Measurements from ENCODE around the gene FAM168A. TPM values are rescaled to one million over a fixed set of nuclear protein-coding genes. Genes with fewer than 3 reads are reported as not detected.
A peak's percentile ranks its signal among the peaks of the same experiment; 100 is the strongest.

Gene FAM168A, protein sequence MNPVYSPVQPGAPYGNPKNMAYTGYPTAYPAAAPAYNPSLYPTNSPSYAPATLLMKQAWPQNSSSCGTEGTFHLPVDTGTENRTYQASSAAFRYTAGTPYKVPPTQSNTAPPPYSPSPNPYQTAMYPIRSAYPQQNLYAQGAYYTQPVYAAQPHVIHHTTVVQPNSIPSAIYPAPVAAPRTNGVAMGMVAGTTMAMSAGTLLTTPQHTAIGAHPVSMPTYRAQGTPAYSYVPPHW
- 10 to 100 TPM; 27.4 to 39.8 (median 30.4) TPM for total RNA-seq
- total RNA-seq (2013) = 15.9 TPM

DNA sequence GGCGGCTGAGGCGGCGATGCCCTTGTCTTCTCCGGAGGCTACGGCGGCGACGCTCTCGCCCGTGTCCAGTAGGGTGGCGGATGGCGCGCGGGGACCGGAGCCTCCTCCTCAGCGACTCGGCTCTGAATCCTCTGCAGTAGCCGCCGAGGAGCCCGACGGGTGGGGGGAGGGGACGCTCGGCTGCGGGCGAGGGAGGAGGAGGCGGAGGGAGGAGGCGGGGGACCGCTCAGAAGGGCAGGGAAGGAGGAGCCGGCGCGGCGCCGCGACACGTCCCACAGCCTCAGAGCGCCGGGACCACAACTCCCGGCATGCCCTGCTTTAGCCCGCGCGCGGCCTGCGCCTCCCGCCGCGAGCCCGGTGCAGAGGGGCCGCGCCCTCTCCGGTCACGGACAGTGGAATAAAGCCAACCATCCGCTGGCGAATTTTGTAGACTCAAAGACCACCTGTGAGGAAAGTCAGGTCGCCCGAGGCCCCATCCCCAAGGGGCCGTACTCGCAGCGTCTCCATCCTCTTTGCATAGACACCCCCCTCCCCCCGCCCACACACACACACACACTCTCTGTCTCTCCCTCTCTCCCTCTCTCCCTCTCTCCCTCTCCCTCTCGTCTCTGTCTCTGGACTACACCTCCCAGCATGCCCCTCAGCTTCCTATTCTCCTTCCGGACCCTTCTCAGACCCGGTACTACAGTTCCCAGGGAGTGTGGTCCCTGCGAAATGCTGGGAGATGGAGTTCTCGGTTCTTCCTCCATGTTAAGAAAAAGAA lies at the start of gene FAM168A:
Gene FAM168A, minus strand, starts transcription at position 157 of the 763 bp plus-strand sequence. CDS start 129,638 bp downstream, outside the sequence.
- H3K4me3 ChIP-seq (ENCODE audit: low read length) = peak within 1 kb of the TSS; percentile 93
- no peaks in the 10 kb centered on the region for H3K9me3 ChIP-seq (ENCODE audit: control insufficient read depth, insufficient read depth, low read length)
- H3K27me3 ChIP-seq (ENCODE audit: control insufficient read depth, insufficient read depth, low read length) = no peaks in the 10 kb centered on the region
- H3K4me1 ChIP-seq (ENCODE audit: control insufficient read depth, insufficient read depth, low read length) = peaks cover 15% of the 10 kb centered on the region
- ATAC-seq = peak; percentile 94 to 98 (median 95)
- no peaks in the 10 kb centered on the region for H3K36me3 Mint-ChIP-seq
- TF ChIP-seq, protein P1, sequence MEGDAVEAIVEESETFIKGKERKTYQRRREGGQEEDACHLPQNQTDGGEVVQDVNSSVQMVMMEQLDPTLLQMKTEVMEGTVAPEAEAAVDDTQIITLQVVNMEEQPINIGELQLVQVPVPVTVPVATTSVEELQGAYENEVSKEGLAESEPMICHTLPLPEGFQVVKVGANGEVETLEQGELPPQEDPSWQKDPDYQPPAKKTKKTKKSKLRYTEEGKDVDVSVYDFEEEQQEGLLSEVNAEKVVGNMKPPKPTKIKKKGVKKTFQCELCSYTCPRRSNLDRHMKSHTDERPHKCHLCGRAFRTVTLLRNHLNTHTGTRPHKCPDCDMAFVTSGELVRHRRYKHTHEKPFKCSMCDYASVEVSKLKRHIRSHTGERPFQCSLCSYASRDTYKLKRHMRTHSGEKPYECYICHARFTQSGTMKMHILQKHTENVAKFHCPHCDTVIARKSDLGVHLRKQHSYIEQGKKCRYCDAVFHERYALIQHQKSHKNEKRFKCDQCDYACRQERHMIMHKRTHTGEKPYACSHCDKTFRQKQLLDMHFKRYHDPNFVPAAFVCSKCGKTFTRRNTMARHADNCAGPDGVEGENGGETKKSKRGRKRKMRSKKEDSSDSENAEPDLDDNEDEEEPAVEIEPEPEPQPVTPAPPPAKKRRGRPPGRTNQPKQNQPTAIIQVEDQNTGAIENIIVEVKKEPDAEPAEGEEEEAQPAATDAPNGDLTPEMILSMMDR (IDR thresholded peaks at IDR 0.05) = no peak
- peaks cover 33% of the 10 kb centered on the region in 2 donors for H3K4me1 Mint-ChIP-seq
- WGBS (ENCODE audit: insufficient coverage) = under 1% methylated on average over 63 of the region's 64 CpGs
- peak within 1 kb of the TSS; percentile 86 for H3K27ac ChIP-seq (ENCODE audit: low read length)
- peak within 1 kb of the TSS; percentile 90 for H3K27ac Mint-ChIP-seq
- no peaks in the 10 kb centered on the region for H3K9me3 Mint-ChIP-seq
- intact Hi-C loops (cut with micrococcal nuclease) = no loop called here
- H3K4me3 Mint-ChIP-seq = peak within 1 kb of the TSS; percentile 97
- H3K36me3 ChIP-seq (ENCODE audit: control insufficient read depth, insufficient read depth, low read length) = no peaks in the 10 kb centered on the region
- DNase-seq = peak; percentile 81 to 97
- no peaks in the 10 kb centered on the region for H3K27me3 Mint-ChIP-seq (ENCODE audit: low read depth in 2 of 2)

DNA sequence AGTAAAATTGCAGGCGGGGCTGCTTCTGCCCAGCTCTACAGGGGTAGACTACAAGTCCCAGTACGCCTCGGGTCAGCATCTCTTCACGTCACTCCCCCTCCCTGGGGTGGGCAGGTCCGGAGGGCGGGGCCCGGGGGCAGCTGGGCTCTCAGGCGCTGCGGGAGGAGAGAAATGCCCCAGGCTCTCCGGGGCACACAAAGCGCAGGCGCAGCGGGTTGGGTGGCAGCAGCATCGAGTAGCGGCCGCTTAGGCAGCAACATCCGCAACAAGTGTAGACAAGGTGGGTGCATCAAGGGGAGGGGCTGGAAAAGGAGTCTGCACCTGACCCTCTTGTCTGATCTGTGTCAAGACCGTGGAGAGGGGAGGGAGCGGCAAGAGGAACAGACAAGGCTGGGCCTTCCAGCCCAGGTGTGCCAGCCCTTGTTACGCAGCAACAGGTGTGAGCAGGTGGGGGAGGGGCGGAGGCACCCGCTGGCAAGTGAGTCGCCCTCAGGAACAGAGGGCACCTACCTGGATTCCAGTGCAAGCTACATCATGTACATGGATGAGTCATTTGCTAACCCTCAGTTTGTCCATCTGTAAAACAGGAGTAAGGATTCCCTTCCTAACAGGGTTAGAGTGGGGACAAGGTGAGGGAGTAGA lies 49.7 kb upstream of the FAM168A start:
- Mint-ChIP-seq H3K27me3 (ENCODE audit: low read depth in 2 of 2) (peaks cover 0 to 10% of the 10 kb centered on the region in 2 donors), H3K36me3 (no peaks in the 10 kb centered on the region), H3K27ac (peak overlapping the region in 1 of 2 donors; percentile 70), H3K4me3 (peak overlapping the region; percentile 37), H3K4me1 (peaks cover 4 to 10% of the 10 kb centered on the region in 2 donors), H3K9me3 (no peaks in the 10 kb centered on the region)
- Histone ChIP-seq H3K36me3 (ENCODE audit: control insufficient read depth, insufficient read depth, low read length) (no peaks in the 10 kb centered on the region), H3K4me1 (ENCODE audit: control insufficient read depth, insufficient read depth, low read length) (peaks cover 13% of the 10 kb centered on the region), H3K27me3 (ENCODE audit: control insufficient read depth, insufficient read depth, low read length) (no peaks in the 10 kb centered on the region), H3K9me3 (ENCODE audit: control insufficient read depth, insufficient read depth, low read length) (no peaks in the 10 kb centered on the region), H3K4me3 (ENCODE audit: low read length) (peak overlapping the region; percentile 19), H3K27ac (ENCODE audit: low read length) (peak overlapping the region; percentile 21)
- peak; percentile 76 to 96 for DNase-seq
- TF ChIP-seq, protein P1 (IDR thresholded peaks at IDR 0.05) = no peak
- peak; percentile 98 to 100 (median 100) for ATAC-seq
- WGBS (ENCODE audit: insufficient coverage) = 18% methylated on average over 23 of the region's 23 CpGs
- intact Hi-C loops (cut with micrococcal nuclease) = no loop called here

DNA sequence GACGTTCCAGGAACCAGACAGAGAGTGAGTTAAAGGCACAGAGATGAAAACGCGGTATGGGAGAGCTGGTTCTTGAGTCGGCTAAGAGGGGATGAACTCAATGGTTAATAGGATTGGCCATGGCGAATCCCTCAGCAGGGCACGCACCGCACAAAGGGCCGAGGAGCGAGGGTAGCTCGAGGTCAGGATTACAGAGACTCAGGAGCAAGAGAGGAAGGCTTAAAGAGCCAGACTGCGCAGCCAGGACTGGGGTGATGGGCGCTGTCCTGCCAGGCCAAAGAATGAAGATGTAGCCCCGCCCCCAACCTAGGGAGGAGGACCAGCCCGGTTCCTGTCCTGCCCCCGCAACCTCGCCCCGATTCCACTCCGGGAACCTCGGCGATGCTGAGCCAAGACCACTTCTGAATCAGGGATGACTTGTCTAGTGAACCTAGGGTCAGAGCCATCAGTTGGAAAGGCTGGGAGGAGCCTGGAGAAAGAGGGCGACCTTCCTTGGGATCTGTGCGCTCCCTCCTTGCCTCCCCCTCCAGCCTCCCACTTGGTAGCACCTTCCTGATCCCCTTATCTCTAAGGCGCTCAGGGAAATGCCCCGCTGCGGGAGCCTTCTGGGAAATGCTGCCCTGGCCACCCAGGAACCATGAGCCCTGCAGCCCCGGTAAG lies 48.2 kb upstream of the FAM168A start, which contains the start of gene PLEKHB1:
Gene PLEKHB1, plus strand, starts transcription at position 610 of the 660 bp plus-strand sequence. Its CDS starts 28 bp downstream, at position 638.
- Mint-ChIP-seq H3K27me3 (ENCODE audit: low read depth in 2 of 2) (peaks cover 0 to 10% of the 10 kb centered on the region in 2 donors), H3K9me3 (no peaks in the 10 kb centered on the region), H3K4me3 (peak within 1 kb of the TSS; percentile 37), H3K4me1 (peaks cover 4 to 10% of the 10 kb centered on the region in 2 donors), H3K36me3 (no peaks in the 10 kb centered on the region), H3K27ac (peak within 1 kb of the TSS in 1 of 2 donors; percentile 70)
- WGBS (ENCODE audit: insufficient coverage) = 85% methylated on average over 25 of the region's 26 CpGs
- TF ChIP-seq, protein P1 (IDR thresholded peaks at IDR 0.05) = no peak
- Histone ChIP-seq H3K27me3 (ENCODE audit: control insufficient read depth, insufficient read depth, low read length) (no peaks in the 10 kb centered on the region), H3K4me1 (ENCODE audit: control insufficient read depth, insufficient read depth, low read length) (peaks cover 13% of the 10 kb centered on the region), H3K4me3 (ENCODE audit: low read length) (no peak within 1 kb of the TSS), H3K27ac (ENCODE audit: low read length) (no peak within 1 kb of the TSS), H3K9me3 (ENCODE audit: control insufficient read depth, insufficient read depth, low read length) (no peaks in the 10 kb centered on the region), H3K36me3 (ENCODE audit: control insufficient read depth, insufficient read depth, low read length) (no peaks in the 10 kb centered on the region)
- ATAC-seq = no peak
- intact Hi-C loops (cut with micrococcal nuclease) = no loop called here
- DNase-seq = no peak

Data from natural killer cell (primary cell).